Neural progenitor cell (in vitro differentiated cells): ENCODE data around the gene BRD7. TPM values are rescaled to one million over a fixed set of nuclear protein-coding genes. Genes with fewer than 3 reads are reported as not detected.

Source experiments
- DNase-seq: peaks from one replicate; pipeline ENCODE4 v3.0.0-alpha.2; 2016; ENCODE audit warnings: low spot score
- H2AFZ ChIP-seq: fragments of 200-600 bp; sonication (generic); replicated peaks from 2 replicates; pipeline ENCODE4 v1.6.1; 2016; ENCODE audit warnings: antibody characterized with exemption
- H3F3A ChIP-seq: fragments of 200-600 bp; sonication (generic); 2 replicates; pipeline ENCODE4 v1.6.1; 2016; ENCODE audit warnings: antibody characterized with exemption, low read depth
- H3K27ac ChIP-seq: fragments of 200-600 bp; sonication (generic); 2 replicates; pipeline ENCODE4 v1.5.1; 2016; ENCODE audit warnings: mild to moderate bottlenecking
- H3K27me3 ChIP-seq: fragments of 200-600 bp; sonication (generic); 2 replicates; pipeline ENCODE4 v1.6.1; 2016; ENCODE audit warnings: mild to moderate bottlenecking, moderate library complexity
- H3K36me3 ChIP-seq: fragments of 200-600 bp; sonication (generic); 2 replicates; pipeline ENCODE4 v1.5.1; 2016
- H3K4me1 ChIP-seq: fragments of 200-600 bp; sonication (generic); 2 replicates; pipeline ENCODE4 v1.6.1; 2016; ENCODE audit warnings: mixed run types
- H3K4me2 ChIP-seq: fragments of 200-600 bp; sonication (generic); 2 replicates; pipeline ENCODE4 v1.6.1; 2016
- H3K4me3 ChIP-seq: fragments of 200-600 bp; sonication (generic); 2 replicates; pipeline ENCODE4 v1.5.1; 2016
- H3K79me2 ChIP-seq: fragments of 200-600 bp; sonication (generic); 2 replicates; pipeline ENCODE4 v1.6.1; 2016; ENCODE audit warnings: low read depth
- H3K9ac ChIP-seq: fragments of 200-600 bp; sonication (generic); 2 replicates; pipeline ENCODE4 v1.6.1; 2016
- H3K9me3 ChIP-seq: fragments of 200-600 bp; sonication (generic); 2 replicates; pipeline ENCODE4 v1.5.1; 2016; ENCODE audit warnings: low read depth
- H4K20me1 ChIP-seq: fragments of 200-600 bp; sonication (generic); 2 replicates; pipeline ENCODE4 v1.6.1; 2016; ENCODE audit warnings: low read depth
- H3K27ac Mint-ChIP-seq: 3 replicates; pipeline ENCODE4 v1.8.0; 2021; ENCODE audit warnings: mixed read lengths
- H3K27me3 Mint-ChIP-seq: 2 replicates; pipeline ENCODE4 v1.8.0; 2022; ENCODE audit warnings: low read depth, mild to moderate bottlenecking, inconsistent platforms, moderate library complexity, mixed read lengths; ENCODE audit not compliant: insufficient read depth
- H3K36me3 Mint-ChIP-seq: 3 replicates; pipeline ENCODE4 v1.8.0; 2021; ENCODE audit warnings: mixed read lengths
- H3K4me1 Mint-ChIP-seq: 3 replicates; pipeline ENCODE4 v1.8.0; 2021; ENCODE audit warnings: mixed read lengths
- H3K4me3 Mint-ChIP-seq: 3 replicates; pipeline ENCODE4 v1.8.0; 2021; ENCODE audit warnings: mild to moderate bottlenecking, moderate library complexity, mixed read lengths
- H3K9me3 Mint-ChIP-seq: 3 replicates; pipeline ENCODE4 v1.8.0; 2020; ENCODE audit warnings: mixed read lengths
- CTCF ChIP-seq: fragments of 200-600 bp; sonication (generic); IDR thresholded peaks from 2 replicates; pipeline ENCODE4 v1.5.1; 2017; ENCODE audit warnings: antibody characterized with exemption, mild to moderate bottlenecking
- EZH2 ChIP-seq: fragments of 200-600 bp; sonication (generic); IDR thresholded peaks from 2 replicates; pipeline ENCODE4 v1.6.1; 2017; ENCODE audit warnings: antibody characterized with exemption, mild to moderate bottlenecking, moderate library complexity
- EZH2phosphoT487 ChIP-seq: fragments of 200-600 bp; sonication (generic); IDR thresholded peaks from 2 replicates; pipeline ENCODE4 v1.6.1; 2017; ENCODE audit warnings: antibody characterized with exemption
- total RNA-seq: library from RNA; depleted of rRNA; stranded (reverse); fragments of >200 nt; gene quantifications from 2 replicates; pipeline ENCODE4 v1.2.3, GENCODE V29; 2015; ENCODE audit warnings: low replicate concordance

BRD7 gene
- total RNA-seq, 1 donor from 2014 or later: 164 TPM

- Mint-ChIP-seq H3K4me1 (peaks cover 24% of the 10 kb centered on the region), H3K27ac (no peak overlapping the region), H3K27me3 (peaks cover 16% of the 10 kb centered on the region), H3K9me3 (no peaks in the 10 kb centered on the region), H3K4me3 (no peak overlapping the region), H3K36me3 (no peaks in the 10 kb centered on the region)
- Histone ChIP-seq H3K9me3 (no peaks in the 10 kb centered on the region), H3K27ac (no peak overlapping the region), H3F3A (no peaks in the 10 kb centered on the region), H3K9ac (no peak overlapping the region), H3K4me3 (no peak overlapping the region), H3K4me1 (no peaks in the 10 kb centered on the region), H3K27me3 (no peaks in the 10 kb centered on the region), H3K36me3 (no peaks in the 10 kb centered on the region), H4K20me1 (no peaks in the 10 kb centered on the region), H3K79me2 (no peaks in the 10 kb centered on the region), H3K4me2 (no peak overlapping the region), H2AFZ (no peak overlapping the region)
- no peak for TF ChIP-seq EZH2phosphoT487
- no peak for TF ChIP-seq EZH2
- TF ChIP-seq CTCF: no peak
- no peak for DNase-seq
Observed at GRCh38 chr16:50400312-50400966, 31.7 kb upstream of the BRD7 start.

GRCh38 chr16:50399411-50399810 is 30.6 kb upstream of the BRD7 start:
- Mint-ChIP-seq H3K9me3 (no peaks in the 10 kb centered on the region), H3K36me3 (no peaks in the 10 kb centered on the region), H3K27me3 (peaks cover 16% of the 10 kb centered on the region), H3K27ac (peak overlapping the region; percentile 17), H3K4me3 (no peak overlapping the region), H3K4me1 (peaks cover 24% of the 10 kb centered on the region)
- Histone ChIP-seq H3K27ac (no peak overlapping the region), H3K9me3 (no peaks in the 10 kb centered on the region), H3K4me3 (no peak overlapping the region), H4K20me1 (no peaks in the 10 kb centered on the region), H3K4me2 (no peak overlapping the region), H2AFZ (no peak overlapping the region), H3K27me3 (no peaks in the 10 kb centered on the region), H3F3A (no peaks in the 10 kb centered on the region), H3K9ac (no peak overlapping the region), H3K4me1 (peaks cover 7% of the 10 kb centered on the region), H3K79me2 (no peaks in the 10 kb centered on the region), H3K36me3 (no peaks in the 10 kb centered on the region)
- no peak for TF ChIP-seq EZH2phosphoT487
- no peak for TF ChIP-seq EZH2
- TF ChIP-seq CTCF: no peak
- DNase-seq: no peak

GRCh38 chr16:50398336-50398735 is 29.5 kb upstream of the BRD7 start:
- no peak overlapping the region for H2AFZ ChIP-seq
- H3K27ac ChIP-seq: no peak overlapping the region
- H3K27me3 ChIP-seq: no peaks in the 10 kb centered on the region
- no peak overlapping the region for H3K4me3 ChIP-seq
- no peak for DNase-seq
- Mint-ChIP-seq H3K4me1 (peaks cover 22% of the 10 kb centered on the region), H3K9me3 (no peaks in the 10 kb centered on the region), H3K36me3 (no peaks in the 10 kb centered on the region), H3K27me3 (peaks cover 13% of the 10 kb centered on the region), H3K27ac (no peak overlapping the region), H3K4me3 (no peak overlapping the region)
- no peaks in the 10 kb centered on the region for H3F3A ChIP-seq
- no peak overlapping the region for H3K9ac ChIP-seq
- H3K79me2 ChIP-seq: no peaks in the 10 kb centered on the region
- no peaks in the 10 kb centered on the region for H3K9me3 ChIP-seq
- H4K20me1 ChIP-seq: no peaks in the 10 kb centered on the region
- TF ChIP-seq CTCF: no peak
- TF ChIP-seq EZH2phosphoT487: no peak
- no peak for TF ChIP-seq EZH2
- H3K36me3 ChIP-seq: no peaks in the 10 kb centered on the region
- peaks cover 7% of the 10 kb centered on the region for H3K4me1 ChIP-seq
- no peak overlapping the region for H3K4me2 ChIP-seq
